ENCODE data around the gene RBCK1.

Gene RBCK1

DNA sequence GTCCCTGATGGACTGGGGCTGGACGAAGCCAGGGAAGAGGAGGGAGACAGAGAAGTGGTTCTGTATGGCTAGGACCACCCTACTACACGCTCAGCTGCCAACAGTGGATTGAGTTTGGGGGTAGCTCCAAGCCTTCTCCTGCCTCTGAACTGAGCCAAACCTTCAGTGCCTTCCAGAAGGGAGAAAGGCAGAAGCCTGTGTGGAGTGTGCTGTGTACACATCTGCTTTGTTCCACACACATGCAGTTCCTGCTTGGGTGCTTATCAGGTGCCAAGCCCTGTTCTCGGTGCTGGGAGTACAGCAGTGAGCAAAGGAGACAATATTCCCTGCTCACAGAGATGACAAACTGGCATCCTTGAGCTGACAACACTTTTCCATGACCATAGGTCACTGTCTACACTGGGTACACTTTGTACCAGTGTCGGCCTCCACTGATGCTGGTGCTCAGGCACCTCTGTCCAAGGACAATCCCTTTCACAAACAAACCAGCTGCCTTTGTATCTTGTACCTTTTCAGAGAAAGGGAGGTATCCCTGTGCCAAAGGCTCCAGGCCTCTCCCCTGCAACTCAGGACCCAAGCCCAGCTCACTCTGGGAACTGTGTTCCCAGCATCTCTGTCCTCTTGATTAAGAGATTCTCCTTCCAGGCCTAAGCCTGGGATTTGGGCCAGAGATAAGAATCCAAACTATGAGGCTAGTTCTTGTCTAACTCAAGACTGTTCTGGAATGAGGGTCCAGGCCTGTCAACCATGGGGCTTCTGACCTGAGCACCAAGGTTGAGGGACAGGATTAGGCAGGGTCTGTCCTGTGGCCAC, 11.3 kb upstream of the RBCK1 start:
- no peak for FAIRE-seq
- no peak for DNase-seq (ENCODE audit: insufficient read length, low spot score)

GRCh38 chr20:397432-398237, 10.5 kb upstream of the RBCK1 start:
- FAIRE-seq (no peak), DNase-seq (ENCODE audit: insufficient read length, low spot score) (no peak)

GRCh38 chr20:399182-399707, 8.9 kb upstream of the RBCK1 start:
- FAIRE-seq: no peak
- DNase-seq (ENCODE audit: insufficient read length, low spot score): no peak

- DNase-seq (ENCODE audit: insufficient read length, low spot score) (no peak), FAIRE-seq (no peak)
These were observed 8.0 kb upstream of the RBCK1 start for GRCh38 chr20:400128-400453.

DNA sequence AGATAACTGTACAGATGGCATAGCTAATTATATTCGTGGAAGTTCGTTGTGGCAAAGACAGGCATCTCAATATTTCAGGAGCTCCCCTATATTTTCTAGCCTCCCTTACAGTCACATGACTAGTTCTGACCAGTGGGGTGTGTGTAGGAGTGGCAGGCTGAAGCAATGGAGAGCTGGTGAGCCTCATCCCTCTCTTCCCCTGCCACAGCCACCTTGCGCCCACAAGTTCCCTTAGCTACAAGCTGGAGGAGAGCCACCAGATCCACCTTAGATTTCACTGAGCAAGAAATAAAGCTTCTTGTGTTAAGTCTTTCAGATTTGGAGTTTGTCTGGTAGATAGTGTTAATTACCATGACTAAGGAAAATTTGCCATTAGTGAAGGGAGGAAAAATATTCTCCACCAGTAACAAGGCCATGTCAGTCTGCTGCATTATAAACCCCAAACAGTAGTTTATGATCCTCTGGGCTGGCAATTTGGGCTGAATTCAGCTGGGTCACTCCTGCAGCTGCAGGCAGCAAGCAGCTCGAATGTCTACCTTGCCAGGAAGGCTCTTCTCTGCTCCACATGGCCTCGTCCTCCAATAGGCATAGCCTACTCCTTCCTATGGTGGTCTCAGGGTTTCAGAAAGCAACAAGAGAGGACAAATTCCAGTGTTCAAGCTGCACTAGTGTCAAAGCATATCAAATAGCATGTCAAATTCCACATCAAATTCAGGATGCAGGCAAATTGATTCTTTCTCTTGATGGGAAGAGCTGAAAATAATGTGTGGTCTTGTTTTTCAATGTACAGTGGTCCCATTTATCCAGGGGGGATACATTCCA, 7.4 kb upstream of the RBCK1 start:
- peak; percentile 23 for FAIRE-seq

GRCh38 chr20:401682-402495, 6.2 kb upstream of the RBCK1 start:
- FAIRE-seq (peak; percentile 71), DNase-seq (ENCODE audit: insufficient read length, low spot score) (no peak)

More for the DNA sequence above, 7.4 kb upstream of the RBCK1 start:
- DNase-seq (ENCODE audit: insufficient read length, low spot score): no peak

- DNase-seq (ENCODE audit: insufficient read length, low spot score) (no peak), FAIRE-seq (no peak)
These were observed 5.6 kb upstream of the RBCK1 start for GRCh38 chr20:402496-402885.

- DNase-seq (ENCODE audit: insufficient read length, low spot score) (no peak), FAIRE-seq (no peak)
These were observed 5.1 kb upstream of the RBCK1 start for GRCh38 chr20:402898-403581.

GRCh38 chr20:403582-403957, 4.5 kb upstream of the RBCK1 start:
- DNase-seq (ENCODE audit: insufficient read length, low spot score) (no peak), FAIRE-seq (no peak)

DNA sequence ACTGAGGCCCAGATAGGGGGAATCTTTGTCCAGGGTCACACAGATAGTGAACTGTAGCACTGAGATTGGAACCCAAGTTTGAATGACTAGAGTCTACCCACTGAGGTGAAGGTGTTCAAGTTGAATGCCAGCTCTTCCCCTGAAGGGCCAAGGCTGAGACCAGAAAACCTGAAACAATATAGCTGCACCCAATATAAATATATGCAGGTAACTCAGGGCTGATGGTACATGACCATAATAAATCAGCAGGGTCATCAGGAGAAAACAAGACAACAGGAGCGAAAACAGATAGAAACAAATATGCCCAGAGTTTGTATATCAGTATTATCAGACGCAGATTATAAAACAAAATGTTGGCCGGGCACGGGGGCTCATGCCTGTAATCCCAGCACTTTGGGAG, 4.0 kb upstream of the RBCK1 start:
- DNase-seq (ENCODE audit: insufficient read length, low spot score) (no peak), FAIRE-seq (no peak)

DNA sequence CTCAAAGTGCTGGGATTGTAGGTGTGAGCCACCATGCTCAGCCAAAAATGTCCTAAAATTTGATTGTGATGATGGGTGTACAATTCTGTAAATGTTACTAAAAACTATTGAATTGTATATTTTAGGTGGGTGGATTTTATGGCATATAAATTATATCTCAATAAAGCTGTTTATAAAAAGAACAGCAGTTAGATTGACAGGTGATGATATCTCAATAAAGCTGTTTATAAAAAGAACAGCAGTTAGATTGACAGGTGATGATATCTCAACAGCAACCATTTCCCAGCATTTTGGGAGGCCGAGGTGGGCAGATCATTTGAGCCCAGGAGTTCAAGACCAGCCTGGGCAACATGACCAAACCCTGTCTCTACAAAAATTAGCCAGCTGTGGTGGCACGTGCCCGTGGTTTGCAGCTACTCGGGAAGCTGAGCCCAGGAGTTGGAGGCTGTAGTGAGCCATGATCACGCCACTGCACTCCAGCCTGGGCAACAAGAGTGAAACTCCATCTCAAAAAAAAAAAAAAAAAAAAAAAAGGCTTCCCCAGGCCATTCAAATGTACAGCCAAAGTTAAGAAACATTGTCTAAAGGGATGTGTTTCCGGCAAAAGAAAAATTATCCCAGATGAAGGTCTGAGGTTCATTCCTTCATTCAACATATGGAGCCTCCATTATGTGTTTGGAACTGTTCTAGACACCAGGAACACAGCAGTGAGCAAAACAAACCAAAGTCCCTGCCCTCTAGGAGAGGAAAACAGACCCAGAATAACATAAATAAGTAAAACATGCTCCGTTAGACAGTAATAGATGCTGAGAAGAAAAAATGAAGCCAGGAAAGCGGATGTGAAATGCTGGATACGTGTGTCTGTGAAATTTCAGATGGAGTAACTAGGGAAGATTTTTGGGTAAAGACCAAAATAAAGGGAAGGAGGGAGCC, 1.6 kb upstream of the RBCK1 start:
- DNase-seq (ENCODE audit: insufficient read length, low spot score): no peak
- FAIRE-seq: no peak

- FAIRE-seq (no peak), DNase-seq (ENCODE audit: insufficient read length, low spot score) (peak; percentile 92)
These were observed 756 bp upstream of the RBCK1 start for GRCh38 chr20:407133-407952.

- no peak for DNase-seq (ENCODE audit: insufficient read length, low spot score)
These were observed 971 bp downstream of the RBCK1 start for GRCh38 chr20:408843-409696.

GRCh38 chr20:409697-410559, 1.8 kb downstream of the RBCK1 start:
- DNase-seq (ENCODE audit: insufficient read length, low spot score) (no peak), FAIRE-seq (no peak)

More at GRCh38 chr20:408843-409696, 971 bp downstream of the RBCK1 start:
- FAIRE-seq: no peak

DNA sequence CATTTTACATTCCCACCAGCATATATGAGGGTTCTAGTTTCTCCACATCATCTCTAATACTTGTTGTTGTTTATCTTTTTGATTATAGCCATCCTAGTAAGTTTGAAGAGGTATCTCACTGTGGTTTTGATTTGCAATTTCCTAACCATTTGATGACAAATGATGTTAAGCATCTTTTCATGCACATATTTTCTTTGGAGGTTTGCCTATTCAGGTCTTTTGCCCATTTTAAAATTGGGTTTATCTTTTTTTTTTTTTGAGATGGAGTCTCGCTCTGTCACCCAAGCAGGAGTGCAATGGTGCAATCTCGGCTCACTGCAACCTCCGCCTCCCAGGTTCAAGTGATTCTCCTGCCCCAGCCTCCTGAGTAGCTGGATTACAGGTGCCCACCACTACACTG, 4.0 kb downstream of the RBCK1 start:
- no peak for DNase-seq (ENCODE audit: insufficient read length, low spot score)
- no peak for FAIRE-seq

- no peak for FAIRE-seq
- no peak for DNase-seq (ENCODE audit: insufficient read length, low spot score)
These were observed 6.1 kb downstream of the RBCK1 start for GRCh38 chr20:414161-414560.

Data from HTR-8/SVneo (cell line).